HK-2 (cell line): ENCODE data around the gene C5.

Source experiments
- DNase-seq: peaks from one replicate; pipeline ENCODE4 v3.0.0-alpha.2; 2018; ENCODE audit not compliant: unreplicated experiment

The C5 gene

GRCh38 chr9:120942186-120943001 is 107.7 kb downstream of the C5 start:
- DNase-seq: no peak

- no peak for DNase-seq
Measured at GRCh38 chr9:120941046-120941770, 108.9 kb downstream of the C5 start.

GRCh38 chr9:120940573-120940972 is 109.5 kb downstream of the C5 start:
- no peak for DNase-seq

GRCh38 chr9:120938851-120939250 is 111.2 kb downstream of the C5 start:
- no peak for DNase-seq

- DNase-seq: no peak
Measured at GRCh38 chr9:120937596-120937995, 112.5 kb downstream of the C5 start.

- DNase-seq: no peak
Measured at GRCh38 chr9:120937127-120937526, 112.9 kb downstream of the C5 start.

- no peak for DNase-seq
Measured at GRCh38 chr9:120936764-120937122, 113.3 kb downstream of the C5 start.

- peak; percentile 92 for DNase-seq
Measured at GRCh38 chr9:120936011-120936763, 113.9 kb downstream of the C5 start.

GRCh38 chr9:120935383-120935857 is 114.7 kb downstream of the C5 start:
- DNase-seq: peak; percentile 91

GRCh38 chr9:120934281-120934680 is 115.8 kb downstream of the C5 start:
- DNase-seq: no peak

GRCh38 chr9:120933310-120934055 is 116.6 kb downstream of the C5 start:
- DNase-seq: no peak

- DNase-seq: no peak
Measured at GRCh38 chr9:120932086-120932823, 117.8 kb downstream of the C5 start.

- no peak for DNase-seq
Measured at GRCh38 chr9:120931231-120932085, 118.6 kb downstream of the C5 start.

GRCh38 chr9:120929229-120929791 is 120.8 kb downstream of the C5 start:
- DNase-seq: no peak

- no peak for DNase-seq
Measured at GRCh38 chr9:120928483-120929228, 121.4 kb downstream of the C5 start.

GRCh38 chr9:120928015-120928482 is 122.0 kb downstream of the C5 start:
- no peak for DNase-seq

- no peak for DNase-seq
Measured at GRCh38 chr9:120927269-120928014, 122.6 kb downstream of the C5 start.

GRCh38 chr9:120926397-120926928 is 123.6 kb downstream of the C5 start, which contains the start of gene TRAF1:
Gene TRAF1, minus strand, starts transcription at chr9:120926796. Its CDS starts 721 bp downstream, at chr9:120926075.
- DNase-seq: peak; percentile 44
